ENCODE data around the gene FAM241A. TPM values are rescaled to one million over a fixed set of nuclear protein-coding genes. Genes with fewer than 3 reads are reported as not detected.
A peak's percentile ranks its signal among the peaks of the same experiment; 100 is the strongest.
"Not testable (repeated sequence)": the region's sequence is repeated elsewhere in the genome, so short reads cannot be mapped to it uniquely, and the experiment has no call there.

The FAM241A gene
- total RNA-seq, 2 experiments from 2014 or later, result 1.4 to 2.3 TPM

GRCh38 chr4:112170451-112170993, 25.3 kb downstream of the FAM241A start:
- Mint-ChIP-seq H3K27me3 (no peaks in the 10 kb centered on the region), H3K9me3 (ENCODE audit: low read depth) (no peaks in the 10 kb centered on the region), H3K27ac (no peak overlapping the region), H3K4me3 (no peak overlapping the region), H3K36me3 (peaks cover 10% of the 10 kb centered on the region), H3K4me1 (peaks cover 33% of the 10 kb centered on the region)
- ATAC-seq, result no peak
- no peak for DNase-seq
- CTCF ChIA-PET, result no interaction called here

GRCh38 chr4:112171051-112171763, 26.0 kb downstream of the FAM241A start:
- DNase-seq; CTCF ChIA-PET; H3K27me3 Mint-ChIP-seq; H3K27ac Mint-ChIP-seq; H3K9me3 Mint-ChIP-seq (ENCODE audit: low read depth); ATAC-seq; H3K4me3 Mint-ChIP-seq: not testable (repeated sequence)
- peaks cover 34% of the 10 kb centered on the region for H3K4me1 Mint-ChIP-seq
- H3K36me3 Mint-ChIP-seq, result peaks cover 11% of the 10 kb centered on the region

- no peak for DNase-seq
- peaks cover 37% of the 10 kb centered on the region for H3K4me1 Mint-ChIP-seq
- H3K36me3 Mint-ChIP-seq, result peaks cover 11% of the 10 kb centered on the region
These were observed 26.9 kb downstream of the FAM241A start for GRCh38 chr4:112172180-112172579.

GRCh38 chr4:112173593-112174558, 28.6 kb downstream of the FAM241A start:
- H3K4me1 Mint-ChIP-seq, result peaks cover 30% of the 10 kb centered on the region

More at GRCh38 chr4:112172180-112172579, 26.9 kb downstream of the FAM241A start:
- H3K4me3 Mint-ChIP-seq, result no peak overlapping the region
- H3K27me3 Mint-ChIP-seq, result no peaks in the 10 kb centered on the region
- ATAC-seq, result peak; percentile 50
- no peak overlapping the region for H3K27ac Mint-ChIP-seq
- H3K9me3 Mint-ChIP-seq (ENCODE audit: low read depth), result no peaks in the 10 kb centered on the region
- CTCF ChIA-PET, result interaction anchor here (0.9 to 1.0 kb wide), 2 partner anchors 14 to 72 kb away, joined by 3 read pairs; no protein-coding TSS in a partner anchor

GRCh38 chr4:112175840-112176239, 30.6 kb downstream of the FAM241A start:
- Mint-ChIP-seq H3K9me3 (ENCODE audit: low read depth) (no peaks in the 10 kb centered on the region), H3K27ac (no peak overlapping the region), H3K36me3 (peaks cover 16% of the 10 kb centered on the region), H3K27me3 (no peaks in the 10 kb centered on the region), H3K4me1 (peaks cover 26% of the 10 kb centered on the region), H3K4me3 (no peak overlapping the region)
- DNase-seq (no peak), ATAC-seq (no peak)
- CTCF ChIA-PET, result interaction anchor here (1.5 kb wide), 1 partner anchor 57 kb away, joined by 5 read pairs; no protein-coding TSS in a partner anchor

More at GRCh38 chr4:112173593-112174558, 28.6 kb downstream of the FAM241A start:
- Mint-ChIP-seq H3K4me3 (no peak overlapping the region), H3K9me3 (ENCODE audit: low read depth) (no peaks in the 10 kb centered on the region), H3K27ac (peak overlapping the region; percentile 44), H3K36me3 (peaks cover 16% of the 10 kb centered on the region), H3K27me3 (no peaks in the 10 kb centered on the region)
- ATAC-seq, result no peak
- CTCF ChIA-PET, result interaction anchor here (0.8 to 1.4 kb wide), 2 partner anchors 14 to 60 kb away, joined by 3 read pairs; no protein-coding TSS in a partner anchor
- DNase-seq, result no peak

- CTCF ChIA-PET, result no interaction called here
- ATAC-seq (peak; percentile 55), DNase-seq (no peak)
- H3K9me3 Mint-ChIP-seq (ENCODE audit: low read depth), result no peaks in the 10 kb centered on the region
- no peak overlapping the region for H3K27ac Mint-ChIP-seq
- H3K36me3 Mint-ChIP-seq, result peaks cover 16% of the 10 kb centered on the region
- H3K27me3 Mint-ChIP-seq, result no peaks in the 10 kb centered on the region
- H3K4me1 Mint-ChIP-seq, result peaks cover 27% of the 10 kb centered on the region
- no peak overlapping the region for H3K4me3 Mint-ChIP-seq
These were observed 31.3 kb downstream of the FAM241A start for GRCh38 chr4:112176596-112176995.

- H3K27me3 Mint-ChIP-seq; H3K27ac Mint-ChIP-seq; CTCF ChIA-PET; DNase-seq; H3K4me3 Mint-ChIP-seq; H3K9me3 Mint-ChIP-seq (ENCODE audit: low read depth); ATAC-seq: not testable (repeated sequence)
- peaks cover 17% of the 10 kb centered on the region for H3K36me3 Mint-ChIP-seq
- peaks cover 42% of the 10 kb centered on the region for H3K4me1 Mint-ChIP-seq
These were observed 33.5 kb downstream of the FAM241A start for GRCh38 chr4:112178741-112179140.

GRCh38 chr4:112181358-112182000, 36.2 kb downstream of the FAM241A start:
- Mint-ChIP-seq H3K27me3 (no peaks in the 10 kb centered on the region), H3K4me1 (peaks cover 46% of the 10 kb centered on the region), H3K36me3 (peaks cover 9% of the 10 kb centered on the region), H3K27ac (no peak overlapping the region), H3K4me3 (no peak overlapping the region), H3K9me3 (ENCODE audit: low read depth) (no peaks in the 10 kb centered on the region)
- ATAC-seq, result no peak
- CTCF ChIA-PET, result interaction anchor here (1.1 to 1.2 kb wide), 2 partner anchors 17 to 26 kb away, joined by 3 read pairs; no protein-coding TSS in a partner anchor
- no peak for DNase-seq

GRCh38 chr4:112182604-112183003, 37.4 kb downstream of the FAM241A start:
- Mint-ChIP-seq H3K4me3 (no peak overlapping the region), H3K4me1 (peaks cover 41% of the 10 kb centered on the region)

GRCh38 chr4:112183252-112183651, 38.0 kb downstream of the FAM241A start:
- no peak overlapping the region for H3K27ac Mint-ChIP-seq
- H3K9me3 Mint-ChIP-seq (ENCODE audit: low read depth), result no peaks in the 10 kb centered on the region
- peaks cover 12% of the 10 kb centered on the region for H3K36me3 Mint-ChIP-seq
- DNase-seq (no peak), ATAC-seq (peak; percentile 23)
- no peak overlapping the region for H3K4me3 Mint-ChIP-seq
- H3K27me3 Mint-ChIP-seq, result no peaks in the 10 kb centered on the region
- CTCF ChIA-PET, result no interaction called here
- peaks cover 41% of the 10 kb centered on the region for H3K4me1 Mint-ChIP-seq

More at GRCh38 chr4:112182604-112183003, 37.4 kb downstream of the FAM241A start:
- CTCF ChIA-PET, result interaction anchor here (1.1 to 1.2 kb wide), 2 partner anchors 18 to 25 kb away, joined by 3 read pairs; no protein-coding TSS in a partner anchor
- Mint-ChIP-seq H3K36me3 (peaks cover 12% of the 10 kb centered on the region), H3K9me3 (ENCODE audit: low read depth) (no peaks in the 10 kb centered on the region), H3K27ac (no peak overlapping the region), H3K27me3 (no peaks in the 10 kb centered on the region)
- DNase-seq, result no peak
- ATAC-seq, result no peak

- ATAC-seq, result no peak
- Mint-ChIP-seq H3K27me3 (no peaks in the 10 kb centered on the region), H3K4me1 (peaks cover 36% of the 10 kb centered on the region), H3K4me3 (no peak overlapping the region), H3K9me3 (ENCODE audit: low read depth) (no peaks in the 10 kb centered on the region), H3K36me3 (peaks cover 8% of the 10 kb centered on the region), H3K27ac (no peak overlapping the region)
- CTCF ChIA-PET, result no interaction called here
- no peak for DNase-seq
These were observed 39.2 kb downstream of the FAM241A start for GRCh38 chr4:112184438-112184837.

- Mint-ChIP-seq H3K9me3 (ENCODE audit: low read depth) (no peaks in the 10 kb centered on the region), H3K27ac (no peak overlapping the region), H3K36me3 (peaks cover 8% of the 10 kb centered on the region), H3K4me1 (peaks cover 38% of the 10 kb centered on the region), H3K27me3 (no peaks in the 10 kb centered on the region), H3K4me3 (no peak overlapping the region)
- CTCF ChIA-PET, result no interaction called here
- no peak for ATAC-seq
- no peak for DNase-seq
These were observed 40.1 kb downstream of the FAM241A start for GRCh38 chr4:112185334-112185733.
